ENCODE measurements around the gene ARMC2.

GRCh38 chr6:109014606-109015005 is 166.4 kb downstream of the ARMC2 start:
- TF ChIP-seq, protein P1, sequence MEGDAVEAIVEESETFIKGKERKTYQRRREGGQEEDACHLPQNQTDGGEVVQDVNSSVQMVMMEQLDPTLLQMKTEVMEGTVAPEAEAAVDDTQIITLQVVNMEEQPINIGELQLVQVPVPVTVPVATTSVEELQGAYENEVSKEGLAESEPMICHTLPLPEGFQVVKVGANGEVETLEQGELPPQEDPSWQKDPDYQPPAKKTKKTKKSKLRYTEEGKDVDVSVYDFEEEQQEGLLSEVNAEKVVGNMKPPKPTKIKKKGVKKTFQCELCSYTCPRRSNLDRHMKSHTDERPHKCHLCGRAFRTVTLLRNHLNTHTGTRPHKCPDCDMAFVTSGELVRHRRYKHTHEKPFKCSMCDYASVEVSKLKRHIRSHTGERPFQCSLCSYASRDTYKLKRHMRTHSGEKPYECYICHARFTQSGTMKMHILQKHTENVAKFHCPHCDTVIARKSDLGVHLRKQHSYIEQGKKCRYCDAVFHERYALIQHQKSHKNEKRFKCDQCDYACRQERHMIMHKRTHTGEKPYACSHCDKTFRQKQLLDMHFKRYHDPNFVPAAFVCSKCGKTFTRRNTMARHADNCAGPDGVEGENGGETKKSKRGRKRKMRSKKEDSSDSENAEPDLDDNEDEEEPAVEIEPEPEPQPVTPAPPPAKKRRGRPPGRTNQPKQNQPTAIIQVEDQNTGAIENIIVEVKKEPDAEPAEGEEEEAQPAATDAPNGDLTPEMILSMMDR (conservative IDR thresholded peaks at IDR 0.05; ENCODE audit: low read length) = no peak
- TF ChIP-seq EZH2phosphoT487 (IDR thresholded peaks at IDR 0.05; ENCODE audit: borderline replicate concordance) = no peak
